Upper lobe of left lung (tissue), 6 donors: ENCODE data around the gene MBP. TPM values are rescaled to one million over a fixed set of nuclear protein-coding genes. Genes with fewer than 3 reads are reported as not detected.

Experiments used
- ATAC-seq, 2 donors: fragments of 200-7000 bp; cut with Tn5 transposase; one replicate each; pipeline ENCODE4 v1.9.1; 2022; ENCODE audit warnings: mild to moderate bottlenecking in 2 of 2, moderate library complexity in 2 of 2; ENCODE audit not compliant: low FRiP score in 2 of 2
- DNase-seq, 2 donors: peaks; one replicate each; pipeline ENCODE4 v3.0.0-alpha.2; 2019 to 2020
- H3K27ac ChIP-seq, 4 donors: fragments of 200-600 bp; sonication (generic); one replicate each; pipeline ENCODE4 v1.5.1; 2016 to 2019
- H3K27me3 ChIP-seq, 4 donors: fragments of 200-600 bp; sonication (generic); one replicate each; pipeline ENCODE4 v1.5.1; 2017 to 2019
- H3K36me3 ChIP-seq, 4 donors: fragments of 200-600 bp; sonication (generic); one replicate each; pipeline ENCODE4 v1.5.1; 2016 to 2019
- H3K4me1 ChIP-seq, 4 donors: fragments of 200-600 bp; sonication (generic); one replicate each; pipeline ENCODE4 v1.5.1; 2018 to 2019
- H3K4me3 ChIP-seq, 4 donors: fragments of 200-600 bp; sonication (generic); one replicate each; pipeline ENCODE4 v1.5.1; 2017 to 2019; ENCODE audit warnings: mild to moderate bottlenecking in 2 of 4, moderate library complexity in 1 of 4
- H3K9me3 ChIP-seq, 4 donors: fragments of 200-600 bp; sonication (generic); one replicate each; pipeline ENCODE4 v1.5.1; 2018 to 2019
- EP300 ChIP-seq, 4 donors: sonication (generic); formaldehyde crosslinking; IDR thresholded peaks; one replicate each; pipeline ENCODE4 v1.5.1; 2017; ENCODE audit warnings: antibody characterized with exemption in 4 of 4, control low read depth in 2 of 4
- POLR2A ChIP-seq, 4 donors: fragments of 450-650 bp; IDR thresholded peaks; one replicate each; pipeline ENCODE4 v1.5.1; 2016 to 2017; ENCODE audit warnings: antibody characterized with exemption in 4 of 4, mild to moderate bottlenecking in 2 of 4
- POLR2AphosphoS5 ChIP-seq, 2 donors: sonication (generic); formaldehyde crosslinking; IDR thresholded peaks; one replicate each; pipeline ENCODE4 v1.5.1; 2017; ENCODE audit warnings: antibody characterized with exemption in 2 of 2
- WGBS, 2 donors: methylation state at CpG; one replicate each; pipeline ENCODE4 v1.1.5; 2017 to 2018; 5-methylcytosine and 5-hydroxymethylcytosine counted together
- total RNA-seq, 6 donors: library from RNA; depleted of rRNA in 4 of 6; stranded (reverse); fragments of >200 nt in 4 of 6; gene quantifications; one replicate each; pipeline versions ENCODE4 v1.1.0 to v1.2.1, GENCODE V29; 2016 to 2021
- TF ChIP-seq, protein P1 (sequence below), 6 experiments: fragments of 450-650 bp in 4 of 6; fragments of 200-600 bp in 2 of 6; sonication (generic) in 2 of 6; IDR thresholded peaks; one replicate each; pipeline ENCODE4 v1.5.1; 2016 to 2019; ENCODE audit warnings: antibody characterized with exemption in 6 of 6
- donor health status: DM: no; HTN: no; CAD: no; lungs with moderate emphysema.
- donor health status: DM: no; HTN: yes; CAD: no; lungs with severe emphysema.

The MBP gene
- total RNA-seq, 6 donors from 2014 or later, result 55.5 to 87.6 (median 68.8) TPM

DNA sequence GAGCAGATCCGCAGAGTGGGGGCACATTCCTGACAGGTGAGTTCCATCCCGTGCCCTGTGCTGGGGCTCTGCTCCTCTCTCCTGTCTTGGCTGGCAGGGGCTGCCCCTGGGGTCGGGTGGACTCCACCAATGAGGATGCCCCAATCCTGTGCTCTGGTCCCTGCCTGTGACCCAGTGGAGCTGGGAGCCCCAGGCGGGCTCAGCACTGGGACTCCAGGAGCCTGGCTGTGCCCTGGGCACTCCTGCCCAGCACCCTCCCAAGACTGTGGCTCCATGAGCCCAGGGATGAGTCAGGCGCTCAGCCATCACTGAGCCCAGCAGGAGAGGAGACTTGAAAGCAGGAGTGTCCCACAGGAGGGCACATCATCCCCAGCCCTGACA, 53.9 kb downstream of the MBP start:
- DNase-seq, result no peak
- ATAC-seq, result peak; percentile 26 to 61
- TF ChIP-seq POLR2A (IDR thresholded peaks at IDR 0.05), result no peak
- TF ChIP-seq EP300 (IDR thresholded peaks at IDR 0.05), result no peak
- TF ChIP-seq POLR2AphosphoS5 (IDR thresholded peaks at IDR 0.05), result no peak
- TF ChIP-seq, protein P1, sequence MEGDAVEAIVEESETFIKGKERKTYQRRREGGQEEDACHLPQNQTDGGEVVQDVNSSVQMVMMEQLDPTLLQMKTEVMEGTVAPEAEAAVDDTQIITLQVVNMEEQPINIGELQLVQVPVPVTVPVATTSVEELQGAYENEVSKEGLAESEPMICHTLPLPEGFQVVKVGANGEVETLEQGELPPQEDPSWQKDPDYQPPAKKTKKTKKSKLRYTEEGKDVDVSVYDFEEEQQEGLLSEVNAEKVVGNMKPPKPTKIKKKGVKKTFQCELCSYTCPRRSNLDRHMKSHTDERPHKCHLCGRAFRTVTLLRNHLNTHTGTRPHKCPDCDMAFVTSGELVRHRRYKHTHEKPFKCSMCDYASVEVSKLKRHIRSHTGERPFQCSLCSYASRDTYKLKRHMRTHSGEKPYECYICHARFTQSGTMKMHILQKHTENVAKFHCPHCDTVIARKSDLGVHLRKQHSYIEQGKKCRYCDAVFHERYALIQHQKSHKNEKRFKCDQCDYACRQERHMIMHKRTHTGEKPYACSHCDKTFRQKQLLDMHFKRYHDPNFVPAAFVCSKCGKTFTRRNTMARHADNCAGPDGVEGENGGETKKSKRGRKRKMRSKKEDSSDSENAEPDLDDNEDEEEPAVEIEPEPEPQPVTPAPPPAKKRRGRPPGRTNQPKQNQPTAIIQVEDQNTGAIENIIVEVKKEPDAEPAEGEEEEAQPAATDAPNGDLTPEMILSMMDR (IDR thresholded peaks at IDR 0.05), result no peak
- H3K4me3 ChIP-seq, result no peak overlapping the region
- no peaks in the 10 kb centered on the region for H3K27me3 ChIP-seq
- H3K9me3 ChIP-seq, result no peaks in the 10 kb centered on the region
- peaks cover 45 to 78% (median 55%) of the 10 kb centered on the region in 4 donors for H3K4me1 ChIP-seq
- peak overlapping the region in 2 of 4 donors; percentile 20 to 58 for H3K27ac ChIP-seq
- no peaks in the 10 kb centered on the region for H3K36me3 ChIP-seq
- WGBS, 2 donors, result 82 to 83% methylated on average over 1 to 5 of the region's 5 CpGs

DNA sequence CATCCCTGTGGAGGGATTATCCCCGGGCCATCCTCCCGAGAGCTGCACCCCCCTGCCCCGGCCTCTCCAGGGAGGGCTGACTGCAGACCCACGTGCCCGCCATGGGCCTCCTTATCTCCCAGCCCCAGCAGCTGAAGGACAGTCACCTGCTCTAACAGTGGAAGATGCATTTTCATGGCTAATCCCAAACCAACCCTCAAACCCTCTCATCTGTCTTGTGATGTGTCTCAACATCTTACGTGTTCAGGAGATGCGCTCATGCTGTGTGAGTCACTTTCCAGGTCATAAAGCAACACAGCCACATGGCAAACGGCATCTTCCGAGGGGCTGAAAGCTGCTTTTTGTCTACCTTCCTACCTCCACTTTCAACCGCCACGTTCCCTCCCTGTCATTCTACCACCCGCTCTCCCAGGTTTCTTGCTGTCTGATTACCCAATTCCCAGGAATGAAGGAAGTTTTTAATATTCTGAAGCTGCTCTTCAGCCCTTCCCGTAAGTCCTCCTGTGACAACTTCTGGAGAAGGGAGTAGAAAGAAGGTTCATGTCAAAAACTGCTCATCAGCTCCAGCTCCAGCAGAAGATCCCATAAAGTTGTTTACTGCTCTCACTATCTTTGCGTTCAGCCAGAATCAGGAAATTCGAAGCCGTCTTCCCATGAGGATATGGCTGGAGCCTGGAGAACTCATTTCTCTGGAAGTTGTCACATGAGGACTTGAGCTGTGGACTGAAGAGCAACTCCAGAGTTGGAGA, 54.5 kb downstream of the MBP start:
- peaks cover 45 to 80% (median 55%) of the 10 kb centered on the region in 4 donors for H3K4me1 ChIP-seq
- 70 to 79% methylated on average over 12 to 16 of the region's 16 CpGs for WGBS, 2 donors
- no peak for TF ChIP-seq POLR2A (IDR thresholded peaks at IDR 0.05)
- TF ChIP-seq POLR2AphosphoS5 (IDR thresholded peaks at IDR 0.05), result no peak
- no peak for TF ChIP-seq EP300 (IDR thresholded peaks at IDR 0.05)
- TF ChIP-seq, protein P1 (IDR thresholded peaks at IDR 0.05), result no peak
- no peaks in the 10 kb centered on the region for H3K9me3 ChIP-seq
- no peaks in the 10 kb centered on the region for H3K36me3 ChIP-seq
- H3K27me3 ChIP-seq, result no peaks in the 10 kb centered on the region
- ATAC-seq (no peak), DNase-seq (no peak)
- H3K4me3 ChIP-seq, result no peak overlapping the region
- H3K27ac ChIP-seq, result peak overlapping the region in 2 of 4 donors; percentile 20 to 58

DNA sequence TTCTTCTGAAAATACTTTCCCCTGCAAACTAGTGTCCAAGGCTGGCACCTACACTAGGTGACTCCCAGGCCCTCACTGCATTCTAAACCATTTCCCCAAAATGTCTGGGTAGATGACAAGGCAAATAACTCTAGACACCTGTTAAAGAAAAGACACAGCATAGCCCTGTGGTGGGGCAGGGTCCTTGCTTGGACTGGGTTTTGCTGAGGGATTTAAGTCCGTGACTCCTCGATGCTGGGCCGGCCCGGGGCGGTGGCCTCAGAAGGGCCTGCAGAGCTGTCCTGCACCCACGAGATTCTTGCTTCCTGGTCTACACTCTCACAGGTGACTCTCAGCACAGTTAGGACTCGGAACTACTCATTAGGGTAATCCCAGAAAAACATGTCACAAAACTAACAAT, 55.2 kb downstream of the MBP start:
- TF ChIP-seq, protein P1 (IDR thresholded peaks at IDR 0.05), result no peak
- no peak for TF ChIP-seq POLR2AphosphoS5 (IDR thresholded peaks at IDR 0.05)
- no peak for TF ChIP-seq POLR2A (IDR thresholded peaks at IDR 0.05)
- TF ChIP-seq EP300 (IDR thresholded peaks at IDR 0.05), result no peak
- H3K27ac ChIP-seq, result peak overlapping the region in 1 of 4 donors; percentile 14
- H3K36me3 ChIP-seq, result no peaks in the 10 kb centered on the region
- peaks cover 48 to 73% (median 53%) of the 10 kb centered on the region in 4 donors for H3K4me1 ChIP-seq
- DNase-seq (no peak), ATAC-seq (no peak)
- WGBS, 2 donors, result 88 to 100% methylated on average over 1 to 7 of the region's 7 CpGs
- H3K4me3 ChIP-seq, result no peak overlapping the region
- no peaks in the 10 kb centered on the region for H3K27me3 ChIP-seq
- no peaks in the 10 kb centered on the region for H3K9me3 ChIP-seq

DNA sequence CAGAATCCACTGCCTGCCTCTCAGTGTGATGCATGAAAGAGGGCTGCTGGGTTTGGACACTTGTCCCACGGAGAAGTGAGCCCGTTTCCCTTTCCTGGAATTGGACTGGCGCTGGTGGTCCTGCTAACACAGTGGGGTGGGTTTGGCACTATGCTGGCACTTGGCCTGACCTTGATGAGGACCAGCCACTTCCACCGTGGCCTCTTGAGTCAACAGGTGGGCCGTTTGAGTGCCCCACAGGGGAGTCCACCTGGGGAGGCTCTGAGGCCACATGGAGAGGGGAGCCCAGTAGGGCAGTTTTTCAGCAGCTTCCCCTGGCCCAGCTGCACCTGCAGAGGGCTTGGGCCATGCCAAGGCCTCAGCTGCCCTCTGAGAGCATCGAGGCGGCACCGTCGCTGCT, 56.5 kb downstream of the MBP start:
- 79% methylated on average over 9 of the region's 9 CpGs; no CpG with 5 or more reads in 1 of the 2 donors for WGBS, 2 donors

More for the DNA sequence above, 56.5 kb downstream of the MBP start:
- ATAC-seq, result no peak
- Histone ChIP-seq H3K4me1 (peaks cover 52 to 77% (median 59%) of the 10 kb centered on the region in 4 donors), H3K9me3 (no peaks in the 10 kb centered on the region), H3K27me3 (no peaks in the 10 kb centered on the region), H3K36me3 (no peaks in the 10 kb centered on the region), H3K27ac (peak overlapping the region in 1 of 4 donors; percentile 4), H3K4me3 (no peak overlapping the region)
- TF ChIP-seq POLR2A (IDR thresholded peaks at IDR 0.05) (no peak), EP300 (IDR thresholded peaks at IDR 0.05) (no peak), POLR2AphosphoS5 (IDR thresholded peaks at IDR 0.05) (no peak)
- TF ChIP-seq, protein P1 (IDR thresholded peaks at IDR 0.05), result no peak
- DNase-seq, result no peak
